GM23338 (cell line): ENCODE results near the gene MRPL37. TPM values are rescaled to one million over a fixed set of nuclear protein-coding genes. Genes with fewer than 3 reads are reported as not detected.

Experiments used
- ATAC-seq: fragments of 200-7000 bp; cut with Tn5 transposase; 3 replicates; pipeline ENCODE4 v1.9.1; 2020
- DNase-seq: peaks from one replicate; pipeline ENCODE4 v3.0.0-alpha.2; 2015; ENCODE audit warnings: low spot score
- H2AFZ ChIP-seq: fragments of 200-600 bp; sonication (generic); 2 replicates; pipeline ENCODE4 v1.8.0; 2016; ENCODE audit warnings: antibody characterized with exemption, mild to moderate bottlenecking, moderate library complexity
- H3F3A ChIP-seq: fragments of 200-600 bp; sonication (generic); replicated peaks from 2 replicates; pipeline ENCODE4 v1.8.0; 2017; ENCODE audit warnings: antibody characterized with exemption, mixed run types, low read depth
- H3K27ac ChIP-seq: fragments of 200-600 bp; sonication (generic); 2 replicates; pipeline ENCODE4 v1.6.1; 2016; ENCODE audit warnings: low read depth
- H3K27me3 ChIP-seq: fragments of 200-600 bp; sonication (generic); 2 replicates; pipeline ENCODE4 v1.8.0; 2016; ENCODE audit warnings: mild to moderate bottlenecking, mixed run types, moderate library complexity; ENCODE audit not compliant: insufficient read depth
- H3K36me3 ChIP-seq: fragments of 200-600 bp; sonication (generic); 2 replicates; pipeline ENCODE4 v1.8.0; 2016; ENCODE audit warnings: mild to moderate bottlenecking; ENCODE audit not compliant: insufficient read depth
- H3K4me1 ChIP-seq: fragments of 200-600 bp; sonication (generic); 2 replicates; pipeline ENCODE4 v1.8.0; 2016; ENCODE audit warnings: mild to moderate bottlenecking, moderate library complexity; ENCODE audit not compliant: insufficient read depth
- H3K4me2 ChIP-seq: fragments of 200-600 bp; sonication (generic); 2 replicates; pipeline ENCODE4 v1.7.1; 2017; ENCODE audit warnings: mixed run types
- H3K4me3 ChIP-seq: fragments of 200-600 bp; sonication (generic); 2 replicates; pipeline ENCODE4 v1.6.1; 2016; ENCODE audit warnings: mixed run types
- H3K79me2 ChIP-seq: fragments of 200-600 bp; sonication (generic); replicated peaks from 2 replicates; pipeline ENCODE4 v1.8.0; 2017; ENCODE audit warnings: mild to moderate bottlenecking; ENCODE audit not compliant: insufficient read depth
- H3K9me2 ChIP-seq: fragments of 200-600 bp; sonication (generic); 2 replicates; pipeline ENCODE4 v1.8.0; 2017; ENCODE audit not compliant: insufficient read depth
- H4K20me1 ChIP-seq: fragments of 200-600 bp; sonication (generic); replicated peaks from 2 replicates; pipeline ENCODE4 v1.8.0; 2017; ENCODE audit warnings: mild to moderate bottlenecking; ENCODE audit not compliant: insufficient read depth
- H3K27ac Mint-ChIP-seq: 2 replicates; pipeline ENCODE4 v1.8.0; 2020; ENCODE audit warnings: inconsistent platforms, mild to moderate bottlenecking, moderate library complexity, mixed read lengths
- H3K27me3 Mint-ChIP-seq: 3 replicates; pipeline ENCODE4 v1.8.0; 2022; ENCODE audit warnings: low read depth, mild to moderate bottlenecking, moderate library complexity, mixed read lengths, inconsistent platforms; ENCODE audit not compliant: insufficient read depth, poor library complexity
- H3K36me3 Mint-ChIP-seq: 3 replicates; pipeline ENCODE4 v1.8.0; 2021; ENCODE audit warnings: low read depth, mild to moderate bottlenecking, inconsistent platforms, moderate library complexity, mixed read lengths
- H3K4me1 Mint-ChIP-seq: 3 replicates; pipeline ENCODE4 v1.8.0; 2020; ENCODE audit warnings: mild to moderate bottlenecking, inconsistent platforms, mixed read lengths
- H3K4me3 Mint-ChIP-seq: 3 replicates; pipeline ENCODE4 v1.8.0; 2021; ENCODE audit warnings: moderate library complexity, mild to moderate bottlenecking, inconsistent platforms, mixed read lengths
- H3K9me3 Mint-ChIP-seq: 3 replicates; pipeline ENCODE4 v1.8.0; 2020; ENCODE audit warnings: moderate library complexity, mild to moderate bottlenecking, inconsistent platforms, mixed read lengths
- EZH2 ChIP-seq: fragments of 200-600 bp; sonication (generic); IDR thresholded peaks from one replicate; pipeline ENCODE4 v1.8.0; 2017; ENCODE audit warnings: antibody characterized with exemption, mild to moderate bottlenecking, low read depth; ENCODE audit not compliant: unreplicated experiment
- NANOG ChIP-seq: IDR thresholded peaks from 2 replicates; pipeline ENCODE4 v1.6.1; 2016; ENCODE audit warnings: antibody characterized with exemption, borderline replicate concordance
- ZNF114 ChIP-seq: fragments of 250-450 bp; sonication (Bioruptor Pico); IDR thresholded peaks from 2 replicates; pipeline ENCODE4 v1.5.0; 2020; ENCODE audit warnings: mild to moderate bottlenecking, moderate library complexity
- polyA plus RNA-seq: library from polyadenylated mRNA; unstranded; fragments of >200 nt; fragmentation: Nextera tagmentation; extraction: Ambion mirVana; gene quantifications from 2 replicates; pipeline ENCODE4 v1.2.1, GENCODE V29; 2016
- total RNA-seq: library from RNA; depleted of rRNA; stranded (reverse); fragments of >200 nt; shearing (Covaris generic); gene quantifications from 2 replicates; pipeline ENCODE4 v1.2.3, GENCODE V29; 2014
- TF ChIP-seq, protein P1 (sequence below), 2 experiments: fragments of 200-600 bp in 1 of 2; sonication (generic) in 1 of 2; conservative IDR thresholded peaks; 2 replicates each; pipeline versions ENCODE4 v1.5.1 to v1.6.1; 2016 to 2017; ENCODE audit warnings: antibody characterized with exemption in 2 of 2, low read depth in 2 of 2, mild to moderate bottlenecking in 2 of 2, moderate library complexity in 1 of 2
- TF ChIP-seq, protein P2 (sequence below): fragments of 250-450 bp; sonication (Bioruptor Pico); IDR thresholded peaks from 2 replicates; pipeline ENCODE4 v1.5.0; 2020; ENCODE audit warnings: mild to moderate bottlenecking, moderate library complexity

The MRPL37 gene
- total and polyA plus RNA-seq, 2 experiments from 2014 or later: 130 to 155 TPM

DNA sequence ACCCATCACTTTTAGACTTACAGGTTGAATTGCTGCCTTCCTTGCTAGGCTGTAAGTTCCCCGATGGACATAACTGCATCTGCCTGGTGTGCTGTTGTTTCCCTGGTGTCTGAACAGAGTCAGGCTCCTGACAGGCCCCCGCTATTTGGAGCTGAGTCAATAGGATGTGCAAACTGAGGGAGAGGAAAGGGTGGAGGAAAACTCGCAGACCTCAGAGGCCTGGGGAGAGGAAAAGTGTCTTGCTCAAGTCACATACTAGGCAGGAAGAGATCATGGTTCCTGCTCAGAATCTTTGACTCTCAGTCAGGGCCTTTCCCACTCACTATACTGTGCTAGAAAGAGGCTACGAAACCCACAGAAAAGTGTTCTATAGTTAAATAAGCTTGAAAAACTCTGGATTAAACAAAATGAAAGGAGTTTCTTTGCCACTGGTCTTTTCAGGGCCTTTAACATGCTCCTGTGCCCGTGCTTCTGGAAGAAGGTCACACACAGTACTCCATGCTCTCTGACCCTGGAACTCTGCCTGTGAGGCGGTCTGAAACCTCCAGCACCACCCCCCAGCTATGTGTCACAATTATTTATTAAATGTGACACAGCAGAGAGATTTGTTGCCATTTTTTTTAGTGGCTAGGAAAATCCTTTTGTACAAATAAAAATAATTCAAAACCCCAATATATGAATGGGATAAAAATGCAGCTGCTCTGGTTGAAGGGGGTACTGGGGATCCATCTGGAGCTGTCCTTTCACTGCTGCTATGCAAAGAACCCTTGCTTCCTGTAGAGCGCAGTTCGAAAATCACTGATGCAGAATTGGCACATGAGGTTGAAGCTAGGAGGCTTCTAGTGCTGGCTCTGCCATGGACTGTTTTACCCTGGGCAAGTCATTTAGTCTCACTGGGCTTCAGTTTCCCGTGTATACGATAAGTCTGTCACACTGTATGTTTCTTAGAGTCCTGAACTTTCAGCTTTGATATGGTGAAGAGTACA lies 27.1 kb upstream of the MRPL37 start:
- Histone ChIP-seq H3K27me3 (no peaks in the 10 kb centered on the region), H3F3A (no peaks in the 10 kb centered on the region), H3K79me2 (no peaks in the 10 kb centered on the region), H4K20me1 (no peaks in the 10 kb centered on the region), H3K4me1 (no peaks in the 10 kb centered on the region), H3K4me3 (no peak overlapping the region), H3K9me2 (no peaks in the 10 kb centered on the region), H3K4me2 (no peak overlapping the region), H2AFZ (no peak overlapping the region), H3K36me3 (no peaks in the 10 kb centered on the region), H3K27ac (no peak overlapping the region)
- DNase-seq: no peak
- H3K9me3 Mint-ChIP-seq: no peaks in the 10 kb centered on the region
- no peak overlapping the region for H3K4me3 Mint-ChIP-seq
- no peak for ATAC-seq
- TF ChIP-seq EZH2: no peak
- no peak for TF ChIP-seq NANOG
- H3K27ac Mint-ChIP-seq: no peak overlapping the region
- peaks cover 4% of the 10 kb centered on the region; the same call in 1 of the 3 replicates for H3K4me1 Mint-ChIP-seq
- peaks cover 1% of the 10 kb centered on the region for H3K27me3 Mint-ChIP-seq
- no peaks in the 10 kb centered on the region for H3K36me3 Mint-ChIP-seq

GRCh38 chr1:54173681-54174080 lies 26.3 kb upstream of the MRPL37 start:
- H3K27me3 Mint-ChIP-seq: peaks cover 3% of the 10 kb centered on the region
- H3K4me3 ChIP-seq: no peak overlapping the region
- TF ChIP-seq, protein P1, sequence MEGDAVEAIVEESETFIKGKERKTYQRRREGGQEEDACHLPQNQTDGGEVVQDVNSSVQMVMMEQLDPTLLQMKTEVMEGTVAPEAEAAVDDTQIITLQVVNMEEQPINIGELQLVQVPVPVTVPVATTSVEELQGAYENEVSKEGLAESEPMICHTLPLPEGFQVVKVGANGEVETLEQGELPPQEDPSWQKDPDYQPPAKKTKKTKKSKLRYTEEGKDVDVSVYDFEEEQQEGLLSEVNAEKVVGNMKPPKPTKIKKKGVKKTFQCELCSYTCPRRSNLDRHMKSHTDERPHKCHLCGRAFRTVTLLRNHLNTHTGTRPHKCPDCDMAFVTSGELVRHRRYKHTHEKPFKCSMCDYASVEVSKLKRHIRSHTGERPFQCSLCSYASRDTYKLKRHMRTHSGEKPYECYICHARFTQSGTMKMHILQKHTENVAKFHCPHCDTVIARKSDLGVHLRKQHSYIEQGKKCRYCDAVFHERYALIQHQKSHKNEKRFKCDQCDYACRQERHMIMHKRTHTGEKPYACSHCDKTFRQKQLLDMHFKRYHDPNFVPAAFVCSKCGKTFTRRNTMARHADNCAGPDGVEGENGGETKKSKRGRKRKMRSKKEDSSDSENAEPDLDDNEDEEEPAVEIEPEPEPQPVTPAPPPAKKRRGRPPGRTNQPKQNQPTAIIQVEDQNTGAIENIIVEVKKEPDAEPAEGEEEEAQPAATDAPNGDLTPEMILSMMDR (conservative IDR thresholded peaks at IDR 0.05; ENCODE audit: low read depth in 2 of 2): no peak
- TF ChIP-seq EZH2 (no peak), NANOG (no peak), ZNF114 (no peak)
- H3K27ac Mint-ChIP-seq: no peak overlapping the region
- no peaks in the 10 kb centered on the region for H3K36me3 Mint-ChIP-seq
- ATAC-seq (peak; percentile 53; the same call in 2 of the 3 replicates), DNase-seq (no peak)
- H3K27me3 ChIP-seq: no peaks in the 10 kb centered on the region
- H3K9me3 Mint-ChIP-seq: no peaks in the 10 kb centered on the region
- H3K4me1 ChIP-seq: no peaks in the 10 kb centered on the region
- H3K36me3 ChIP-seq: no peaks in the 10 kb centered on the region
- H3K27ac ChIP-seq: no peak overlapping the region
- H3K9me2 ChIP-seq: no peaks in the 10 kb centered on the region
- H4K20me1 ChIP-seq: no peaks in the 10 kb centered on the region
- no peak overlapping the region for H3K4me3 Mint-ChIP-seq
- no peak overlapping the region for H2AFZ ChIP-seq
- H3K79me2 ChIP-seq: no peaks in the 10 kb centered on the region
- H3K4me2 ChIP-seq: no peak overlapping the region
- H3K4me1 Mint-ChIP-seq: peaks cover 4% of the 10 kb centered on the region; the same call in 1 of the 3 replicates
- no peaks in the 10 kb centered on the region for H3F3A ChIP-seq

- H3K36me3 ChIP-seq: no peaks in the 10 kb centered on the region
- DNase-seq (no peak), ATAC-seq (no peak)
- H3K4me3 ChIP-seq: no peak overlapping the region
- no peaks in the 10 kb centered on the region for H3K9me3 Mint-ChIP-seq
- no peaks in the 10 kb centered on the region for H3K27me3 ChIP-seq
- no peak overlapping the region for H3K4me2 ChIP-seq
- no peak overlapping the region for H2AFZ ChIP-seq
- H3K79me2 ChIP-seq: no peaks in the 10 kb centered on the region
- H3K9me2 ChIP-seq: no peaks in the 10 kb centered on the region
- H3K4me3 Mint-ChIP-seq: no peak overlapping the region
- no peak overlapping the region for H3K27ac Mint-ChIP-seq
- peaks cover 3% of the 10 kb centered on the region for H3K27me3 Mint-ChIP-seq
- no peaks in the 10 kb centered on the region for H3K4me1 ChIP-seq
- H3K4me1 Mint-ChIP-seq: peaks cover 4% of the 10 kb centered on the region; the same call in 1 of the 3 replicates
- H3K36me3 Mint-ChIP-seq: no peaks in the 10 kb centered on the region
- no peaks in the 10 kb centered on the region for H4K20me1 ChIP-seq
- no peak overlapping the region for H3K27ac ChIP-seq
- H3F3A ChIP-seq: no peaks in the 10 kb centered on the region
- TF ChIP-seq, protein P2, sequence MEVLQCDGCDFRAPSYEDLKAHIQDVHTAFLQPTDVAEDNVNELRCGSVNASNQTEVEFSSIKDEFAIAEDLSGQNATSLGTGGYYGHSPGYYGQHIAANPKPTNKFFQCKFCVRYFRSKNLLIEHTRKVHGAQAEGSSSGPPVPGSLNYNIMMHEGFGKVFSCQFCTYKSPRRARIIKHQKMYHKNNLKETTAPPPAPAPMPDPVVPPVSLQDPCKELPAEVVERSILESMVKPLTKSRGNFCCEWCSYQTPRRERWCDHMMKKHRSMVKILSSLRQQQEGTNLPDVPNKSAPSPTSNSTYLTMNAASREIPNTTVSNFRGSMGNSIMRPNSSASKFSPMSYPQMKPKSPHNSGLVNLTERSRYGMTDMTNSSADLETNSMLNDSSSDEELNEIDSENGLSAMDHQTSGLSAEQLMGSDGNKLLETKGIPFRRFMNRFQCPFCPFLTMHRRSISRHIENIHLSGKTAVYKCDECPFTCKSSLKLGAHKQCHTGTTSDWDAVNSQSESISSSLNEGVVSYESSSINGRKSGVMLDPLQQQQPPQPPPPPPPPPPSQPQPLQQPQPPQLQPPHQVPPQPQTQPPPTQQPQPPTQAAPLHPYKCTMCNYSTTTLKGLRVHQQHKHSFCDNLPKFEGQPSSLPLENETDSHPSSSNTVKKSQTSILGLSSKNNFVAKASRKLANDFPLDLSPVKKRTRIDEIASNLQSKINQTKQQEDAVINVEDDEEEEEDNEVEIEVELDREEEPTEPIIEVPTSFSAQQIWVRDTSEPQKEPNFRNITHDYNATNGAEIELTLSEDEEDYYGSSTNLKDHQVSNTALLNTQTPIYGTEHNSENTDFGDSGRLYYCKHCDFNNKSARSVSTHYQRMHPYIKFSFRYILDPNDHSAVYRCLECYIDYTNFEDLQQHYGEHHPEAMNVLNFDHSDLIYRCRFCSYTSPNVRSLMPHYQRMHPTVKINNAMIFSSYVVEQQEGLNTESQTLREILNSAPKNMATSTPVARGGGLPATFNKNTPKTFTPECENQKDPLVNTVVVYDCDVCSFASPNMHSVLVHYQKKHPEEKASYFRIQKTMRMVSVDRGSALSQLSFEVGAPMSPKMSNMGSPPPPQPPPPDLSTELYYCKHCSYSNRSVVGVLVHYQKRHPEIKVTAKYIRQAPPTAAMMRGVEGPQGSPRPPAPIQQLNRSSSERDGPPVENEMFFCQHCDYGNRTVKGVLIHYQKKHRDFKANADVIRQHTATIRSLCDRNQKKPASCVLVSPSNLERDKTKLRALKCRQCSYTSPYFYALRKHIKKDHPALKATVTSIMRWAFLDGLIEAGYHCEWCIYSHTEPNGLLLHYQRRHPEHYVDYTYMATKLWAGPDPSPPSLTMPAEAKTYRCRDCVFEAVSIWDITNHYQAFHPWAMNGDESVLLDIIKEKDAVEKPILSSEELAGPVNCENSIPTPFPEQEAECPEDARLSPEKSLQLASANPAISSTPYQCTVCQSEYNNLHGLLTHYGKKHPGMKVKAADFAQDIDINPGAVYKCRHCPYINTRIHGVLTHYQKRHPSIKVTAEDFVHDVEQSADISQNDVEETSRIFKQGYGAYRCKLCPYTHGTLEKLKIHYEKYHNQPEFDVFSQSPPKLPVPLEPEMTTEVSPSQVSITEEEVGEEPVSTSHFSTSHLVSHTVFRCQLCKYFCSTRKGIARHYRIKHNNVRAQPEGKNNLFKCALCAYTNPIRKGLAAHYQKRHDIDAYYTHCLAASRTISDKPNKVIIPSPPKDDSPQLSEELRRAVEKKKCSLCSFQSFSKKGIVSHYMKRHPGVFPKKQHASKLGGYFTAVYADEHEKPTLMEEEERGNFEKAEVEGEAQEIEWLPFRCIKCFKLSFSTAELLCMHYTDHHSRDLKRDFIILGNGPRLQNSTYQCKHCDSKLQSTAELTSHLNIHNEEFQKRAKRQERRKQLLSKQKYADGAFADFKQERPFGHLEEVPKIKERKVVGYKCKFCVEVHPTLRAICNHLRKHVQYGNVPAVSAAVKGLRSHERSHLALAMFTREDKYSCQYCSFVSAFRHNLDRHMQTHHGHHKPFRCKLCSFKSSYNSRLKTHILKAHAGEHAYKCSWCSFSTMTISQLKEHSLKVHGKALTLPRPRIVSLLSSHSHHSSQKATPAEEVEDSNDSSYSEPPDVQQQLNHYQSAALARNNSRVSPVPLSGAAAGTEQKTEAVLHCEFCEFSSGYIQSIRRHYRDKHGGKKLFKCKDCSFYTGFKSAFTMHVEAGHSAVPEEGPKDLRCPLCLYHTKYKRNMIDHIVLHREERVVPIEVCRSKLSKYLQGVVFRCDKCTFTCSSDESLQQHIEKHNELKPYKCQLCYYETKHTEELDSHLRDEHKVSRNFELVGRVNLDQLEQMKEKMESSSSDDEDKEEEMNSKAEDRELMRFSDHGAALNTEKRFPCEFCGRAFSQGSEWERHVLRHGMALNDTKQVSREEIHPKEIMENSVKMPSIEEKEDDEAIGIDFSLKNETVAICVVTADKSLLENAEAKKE (CRISPR knock-in tag): no peak
Measured at GRCh38 chr1:54174106-54174505, 25.9 kb upstream of the MRPL37 start.
